Osteocyte (in vitro differentiated cells): ENCODE measurements around the gene ZNF132. TPM values are rescaled to one million over a fixed set of nuclear protein-coding genes. Genes with fewer than 3 reads are reported as not detected.

Experiments used
- DNase-seq: peaks from one replicate; pipeline ENCODE4 v3.0.0; 2021; ENCODE audit warnings: mixed read lengths; ENCODE audit not compliant: unreplicated experiment; ENCODE audit errors: extremely low spot score
- H3K27ac Mint-ChIP-seq: one replicate; pipeline ENCODE4 v1.8.0; 2021; ENCODE audit warnings: mild to moderate bottlenecking, mixed read lengths; ENCODE audit not compliant: unreplicated experiment
- H3K27me3 Mint-ChIP-seq: one replicate; pipeline ENCODE4 v1.8.0; 2021; ENCODE audit warnings: mixed read lengths; ENCODE audit not compliant: unreplicated experiment
- H3K36me3 Mint-ChIP-seq: one replicate; pipeline ENCODE4 v1.8.0; 2021; ENCODE audit warnings: mixed read lengths; ENCODE audit not compliant: unreplicated experiment
- H3K4me1 Mint-ChIP-seq: one replicate; pipeline ENCODE4 v1.8.0; 2021; ENCODE audit warnings: mixed read lengths; ENCODE audit not compliant: unreplicated experiment
- H3K4me3 Mint-ChIP-seq: one replicate; pipeline ENCODE4 v1.8.0; 2021; ENCODE audit warnings: mild to moderate bottlenecking, moderate library complexity, mixed read lengths; ENCODE audit not compliant: unreplicated experiment
- H3K9me3 Mint-ChIP-seq: one replicate; pipeline ENCODE4 v1.8.0; 2021; ENCODE audit warnings: mixed read lengths; ENCODE audit not compliant: unreplicated experiment
- CTCF ChIP-seq: fragments of 200-600 bp; sonication (generic); IDR thresholded peaks from 2 replicates; pipeline ENCODE4 v1.5.0; 2021; ENCODE audit warnings: antibody characterized with exemption, mild to moderate bottlenecking, moderate library complexity
- total RNA-seq: library from RNA; stranded (reverse); gene quantifications from 2 replicates; pipeline ENCODE4 v1.2.1, GENCODE V29; 2021

Gene ZNF132
- total RNA-seq, 1 donor from 2014 or later, result 1.2 TPM

- H3K9me3 Mint-ChIP-seq, result no peaks in the 10 kb centered on the region
- H3K36me3 Mint-ChIP-seq, result peaks cover 10% of the 10 kb centered on the region
- no peaks in the 10 kb centered on the region for H3K27me3 Mint-ChIP-seq
- H3K4me3 Mint-ChIP-seq, result peak overlapping the region; percentile 90
- peak overlapping the region; percentile 98 for H3K27ac Mint-ChIP-seq
- DNase-seq, result no peak
- TF ChIP-seq CTCF, result no peak
- peaks cover 20% of the 10 kb centered on the region for H3K4me1 Mint-ChIP-seq
These were observed 36.6 kb upstream of the ZNF132 start for GRCh38 chr19:58476498-58477015.

- TF ChIP-seq CTCF, result no peak
- H3K9me3 Mint-ChIP-seq, result no peaks in the 10 kb centered on the region
- peaks cover 20% of the 10 kb centered on the region for H3K4me1 Mint-ChIP-seq
- no peaks in the 10 kb centered on the region for H3K27me3 Mint-ChIP-seq
- H3K36me3 Mint-ChIP-seq, result peaks cover 9% of the 10 kb centered on the region
- peak within 1 kb of the TSS; percentile 90 for H3K4me3 Mint-ChIP-seq
- DNase-seq, result peak; percentile 96
- peak within 1 kb of the TSS; percentile 98 for H3K27ac Mint-ChIP-seq
These were observed 36.0 kb upstream of the ZNF132 start, which contains the start of gene ZNF446 for GRCh38 chr19:58475714-58476497. TSS of gene ZNF446 (plus strand) at chr19:58476352. CDS start at chr19:58477219, 867 bp downstream.

- TF ChIP-seq CTCF, result no peak
- H3K4me1 Mint-ChIP-seq, result peaks cover 20% of the 10 kb centered on the region
These were observed 35.2 kb upstream of the ZNF132 start for GRCh38 chr19:58474997-58475713.

GRCh38 chr19:58474291-58474996 lies 34.5 kb upstream of the ZNF132 start:
- Mint-ChIP-seq H3K4me1 (peaks cover 20% of the 10 kb centered on the region), H3K4me3 (peak overlapping the region; percentile 6), H3K27me3 (no peaks in the 10 kb centered on the region), H3K36me3 (peaks cover 11% of the 10 kb centered on the region), H3K9me3 (no peaks in the 10 kb centered on the region), H3K27ac (peak overlapping the region; percentile 32)
- no peak for DNase-seq
- no peak for TF ChIP-seq CTCF

More at GRCh38 chr19:58474997-58475713, 35.2 kb upstream of the ZNF132 start:
- Mint-ChIP-seq H3K9me3 (no peaks in the 10 kb centered on the region), H3K36me3 (peaks cover 11% of the 10 kb centered on the region), H3K27me3 (no peaks in the 10 kb centered on the region), H3K4me3 (peak overlapping the region; percentile 90), H3K27ac (peak overlapping the region; percentile 98)
- DNase-seq, result no peak
